GM21576 (cell line): ENCODE results near the gene LLCFC1.
"Not testable (repeated sequence)": the region's sequence is repeated elsewhere in the genome, so short reads cannot be mapped to it uniquely, and the experiment has no call there.

Experiments
- ATAC-seq: cut with Tn5 transposase; IDR thresholded peaks from one replicate; pipeline ENCODE4 v1.9.1; 2021; ENCODE audit warnings: mild to moderate bottlenecking, moderate library complexity; ENCODE audit not compliant: unreplicated experiment

LLCFC1 gene

GRCh38 chr7:142968229-142968628 lies 28.9 kb downstream of the LLCFC1 start:
- no peak for ATAC-seq

DNA sequence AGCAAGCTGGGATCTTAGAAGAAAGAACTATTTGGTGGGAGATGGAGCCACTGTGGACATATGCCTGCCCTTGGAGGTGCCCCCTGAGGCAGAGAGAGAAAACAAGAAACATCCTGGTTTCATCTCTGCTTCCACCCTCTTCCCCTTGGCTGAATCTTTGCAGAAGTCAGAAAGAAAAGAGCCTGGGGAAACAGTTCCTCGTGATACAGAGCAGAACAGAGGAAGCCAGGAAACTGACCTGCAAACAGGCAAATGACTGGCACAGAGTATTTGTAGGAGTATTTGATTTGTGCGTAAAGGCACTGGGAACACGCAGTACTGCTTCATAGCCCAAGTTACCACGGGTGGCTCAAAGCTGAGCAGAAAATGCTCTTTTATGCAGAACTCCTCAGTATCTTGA lies 29.9 kb downstream of the LLCFC1 start:
- no peak for ATAC-seq

DNA sequence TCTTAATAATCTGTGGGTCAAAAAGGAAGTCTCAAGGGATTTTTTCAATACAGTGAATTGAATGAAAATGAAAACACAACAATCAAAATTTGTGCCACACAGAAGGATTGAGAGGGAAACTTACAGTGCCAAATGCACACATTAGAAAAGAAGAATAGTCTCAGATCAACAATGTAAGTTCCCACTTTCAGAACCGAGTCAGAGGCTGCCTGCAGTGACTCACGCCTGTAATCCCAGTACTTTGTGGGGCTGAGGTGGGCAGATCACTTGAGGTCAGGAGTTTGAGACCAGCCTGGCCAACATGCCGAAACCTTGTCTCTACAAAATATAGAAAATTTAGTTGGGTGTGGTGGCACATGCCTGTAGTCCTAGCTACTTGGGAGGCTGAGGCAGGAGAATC lies 35.3 kb downstream of the LLCFC1 start:
- no peak for ATAC-seq

- ATAC-seq = not testable (repeated sequence)
Observed at GRCh38 chr7:142978402-142978801, 39.1 kb downstream of the LLCFC1 start.

DNA sequence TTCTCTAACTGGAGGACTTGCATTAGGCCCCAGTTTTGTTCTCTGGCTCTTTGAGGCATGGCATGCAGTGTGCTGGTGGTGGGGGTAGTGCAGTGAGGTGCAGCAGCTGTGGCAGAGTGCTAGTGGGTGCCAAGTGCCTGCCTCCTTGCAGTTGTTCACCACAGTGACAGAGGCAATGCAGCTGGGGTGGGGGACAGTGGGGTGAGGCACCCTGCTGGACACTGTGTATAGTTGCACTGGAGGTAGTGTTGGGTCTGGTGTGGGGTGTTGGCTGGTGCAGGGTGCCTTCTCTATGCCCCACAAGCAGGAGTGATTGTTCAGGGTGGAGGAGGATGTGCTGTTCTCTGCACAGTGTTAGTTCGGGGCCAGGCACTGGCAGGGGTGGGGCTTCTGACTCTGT lies 44.5 kb downstream of the LLCFC1 start:
- ATAC-seq = no peak

- ATAC-seq = no peak
Observed at GRCh38 chr7:142984297-142984696, 45.0 kb downstream of the LLCFC1 start.
